SK-N-SH (cell line): ENCODE results near the gene RNF39. TPM values are rescaled to one million over a fixed set of nuclear protein-coding genes. Genes with fewer than 3 reads are reported as not detected.

Experiments
- CTCF ChIA-PET: fragments of 300-600, 350-600 bp; formaldehyde crosslinking; extraction: SDS; loops from one replicate; lab custom pipeline; 2021; lab: Yijun Ruan, JAX
- POLR2A ChIA-PET: fragments of 350-600 bp; sonication (Branson Sonifier 250); formaldehyde crosslinking; extraction: SDS; loops from one replicate; lab custom pipeline; 2020; ENCODE audit warnings: antibody characterized with exemption, inconsistent platforms; lab: Yijun Ruan, JAX
- DNase-seq: peaks from one replicate; pipeline ENCODE4 v3.0.0; 2012
- H2AFZ ChIP-seq: fragments of 200-600 bp; sonication (generic); 2 replicates; pipeline ENCODE4 v1.8.1; 2016; ENCODE audit warnings: antibody characterized with exemption, mild to moderate bottlenecking, low read depth
- H3F3A ChIP-seq: fragments of 200-600 bp; sonication (generic); replicated peaks from 2 replicates; pipeline ENCODE3; 2016; ENCODE audit warnings: antibody characterized with exemption, mild to moderate bottlenecking; ENCODE audit not compliant: insufficient read depth
- H3K27ac ChIP-seq, 2 experiments: fragments of 200-500 bp in 1 of 2; fragments of 200-600 bp in 1 of 2; sonication (Bioruptor generic) in 1 of 2; sonication (generic), shearing (Covaris generic) in 1 of 2; 2 replicates each; pipeline versions ENCODE4 v1.5.1 to v1.6.1; 2014 to 2016; ENCODE audit warnings: low read depth in 2 of 2, inconsistent platforms in 1 of 2, low read length in 1 of 2, mild to moderate bottlenecking in 1 of 2, mixed read lengths in 1 of 2
- H3K27me3 ChIP-seq: fragments of 200-600 bp; sonication (generic), shearing (Covaris generic); 2 replicates; pipeline ENCODE4 v1.6.1; 2016; ENCODE audit warnings: mixed run types; ENCODE audit not compliant: insufficient read depth
- H3K36me3 ChIP-seq, 2 experiments: fragments of 200-500 bp in 1 of 2; fragments of 200-600 bp in 1 of 2; sonication (Bioruptor generic) in 1 of 2; sonication (generic) in 1 of 2; replicated peaks in 1 of 2; 2 replicates each; pipeline versions ENCODE3 to v1.5.1; 2014 to 2016; ENCODE audit warnings: low read length in 1 of 2, mild to moderate bottlenecking in 1 of 2; ENCODE audit not compliant: insufficient read depth in 2 of 2, control insufficient read depth in 1 of 2
- H3K4me1 ChIP-seq, 2 experiments: fragments of 200-500 bp in 1 of 2; fragments of 200-600 bp in 1 of 2; sonication (Bioruptor generic) in 1 of 2; sonication (generic), shearing (Covaris generic) in 1 of 2; 2 replicates each; pipeline versions ENCODE4 v1.5.1 to v1.6.1; 2014 to 2016; ENCODE audit warnings: low read depth in 1 of 2, low read length in 1 of 2, mixed run types in 1 of 2; ENCODE audit not compliant: insufficient read depth in 2 of 2, control insufficient read depth in 1 of 2
- H3K4me2 ChIP-seq: fragments of 200-600 bp; sonication (generic), shearing (Covaris generic); 2 replicates; pipeline ENCODE4 v1.6.1; 2017; ENCODE audit warnings: mixed run types
- H3K4me3 ChIP-seq, 2 experiments: fragments of 200-500 bp in 1 of 2; fragments of 200-600 bp in 1 of 2; sonication (Bioruptor generic) in 1 of 2; sonication (generic), shearing (Covaris generic) in 1 of 2; 2 replicates each; pipeline versions ENCODE4 v1.5.1 to v1.8.1; 2014 to 2016; ENCODE audit warnings: low read depth in 2 of 2, inconsistent platforms in 1 of 2, low read length in 1 of 2, mild to moderate bottlenecking in 1 of 2, mixed read lengths in 1 of 2, moderate library complexity in 1 of 2
- H3K79me2 ChIP-seq: fragments of 200-600 bp; sonication (generic); 2 replicates; pipeline ENCODE4 v1.8.1; 2017; ENCODE audit warnings: mild to moderate bottlenecking; ENCODE audit not compliant: insufficient read depth
- H3K9ac ChIP-seq: fragments of 200-600 bp; sonication (generic); 2 replicates; pipeline ENCODE4 v1.6.1; 2017; ENCODE audit warnings: mixed run types
- H3K9me2 ChIP-seq: fragments of 200-600 bp; sonication (generic); 2 replicates; pipeline ENCODE4 v1.6.1; 2017; ENCODE audit warnings: mixed run types
- H3K9me3 ChIP-seq: fragments of 200-600 bp; sonication (generic); 2 replicates; pipeline ENCODE4 v1.6.1; 2017; ENCODE audit warnings: mixed run types, mild to moderate bottlenecking, moderate library complexity
- H4K20me1 ChIP-seq: fragments of 200-600 bp; sonication (generic); 2 replicates; pipeline ENCODE4 v1.6.1; 2017; ENCODE audit warnings: mild to moderate bottlenecking, mixed run types; ENCODE audit not compliant: insufficient read depth
- CHD2 ChIP-seq: fragments of 150-350 bp; IDR thresholded peaks from 2 replicates; pipeline ENCODE4 v1.6.1; 2018; ENCODE audit warnings: low read length; ENCODE audit not compliant: partially characterized antibody
- CTCF ChIP-seq: fragments of 200-600 bp; sonication (generic); IDR thresholded peaks from 2 replicates; pipeline ENCODE4 v1.6.1; 2017; ENCODE audit warnings: antibody characterized with exemption, mild to moderate bottlenecking, moderate library complexity
- EP300 ChIP-seq, 2 experiments: IDR thresholded peaks; 2 replicates each; pipeline versions ENCODE4 v1.4.0 to v1.6.1; 2012; ENCODE audit warnings: borderline replicate concordance in 1 of 2, low read depth in 1 of 2, low read length in 1 of 2
- FOXJ3 ChIP-seq: sonication (generic); formaldehyde crosslinking; IDR thresholded peaks from 2 replicates; pipeline ENCODE4 v1.5.1; 2020; ENCODE audit warnings: mild to moderate bottlenecking, missing genetic modification reagents
- MEF2A ChIP-seq: IDR thresholded peaks from 2 replicates; pipeline ENCODE4 v1.4.0; 2012; ENCODE audit warnings: low read depth, borderline replicate concordance
- NFIC ChIP-seq: IDR thresholded peaks from 2 replicates; pipeline ENCODE4 v1.4.0; 2012; ENCODE audit warnings: borderline replicate concordance
- POLR2AphosphoS5 ChIP-seq: IDR thresholded peaks from 2 replicates; pipeline ENCODE4 v1.6.1; 2012; ENCODE audit warnings: low read depth, low read length
- RAD21 ChIP-seq: IDR thresholded peaks from 2 replicates; pipeline ENCODE4 v1.6.1; 2012; ENCODE audit warnings: mild to moderate bottlenecking, low read length
- RCOR1 ChIP-seq: fragments of 150-350 bp; IDR thresholded peaks from 2 replicates; pipeline ENCODE4 v1.6.1; 2017; ENCODE audit warnings: antibody characterized with exemption, low read length
- REST ChIP-seq: IDR thresholded peaks from 2 replicates; pipeline ENCODE4 v1.6.1; 2012; ENCODE audit warnings: mild to moderate bottlenecking, low read depth, low read length, moderate library complexity
- RFX5 ChIP-seq: IDR thresholded peaks from 2 replicates; pipeline ENCODE4 v1.6.1; 2012; ENCODE audit warnings: mild to moderate bottlenecking, improper control_type of control experiment, low read length
- SIN3A ChIP-seq: IDR thresholded peaks from 2 replicates; pipeline ENCODE4 v1.6.1; 2012; ENCODE audit warnings: low read depth, mild to moderate bottlenecking, low read length, moderate library complexity, borderline replicate concordance
- SMC3 ChIP-seq: IDR thresholded peaks from 2 replicates; pipeline ENCODE4 v1.6.1; 2012; ENCODE audit warnings: low read depth, low read length, improper control_type of control experiment
- TAF1 ChIP-seq: IDR thresholded peaks from 2 replicates; pipeline ENCODE4 v1.6.1; 2012; ENCODE audit warnings: low read depth, mild to moderate bottlenecking, low read length, moderate library complexity, borderline replicate concordance
- TCF12 ChIP-seq: IDR thresholded peaks from 2 replicates; pipeline ENCODE4 v1.4.0; 2012
- TEAD4 ChIP-seq: IDR thresholded peaks from 2 replicates; pipeline ENCODE4 v1.4.0; 2012; ENCODE audit warnings: mild to moderate bottlenecking, borderline replicate concordance; ENCODE audit not compliant: insufficient read depth
- USF2 ChIP-seq: fragments of 150-350 bp; IDR thresholded peaks from 2 replicates; pipeline ENCODE4 v1.6.1; 2017; ENCODE audit warnings: antibody characterized with exemption, low read length, low read depth, borderline replicate concordance
- WGBS: methylation state at CpG from one replicate; pipeline ENCODE4 v1.1.6; 2017; ENCODE audit warnings: low lambda C conversion rate; 5-methylcytosine and 5-hydroxymethylcytosine counted together
- polyA plus RNA-seq, 3 experiments: library from polyadenylated mRNA; depleted of rRNA; stranded (reverse); fragments of >200 nt; gene quantifications; 2 replicates each; pipeline ENCODE4 v1.2.3, GENCODE V29; 2012

RNF39 gene
- polyA plus RNA-seq, 1 of the 3 experiments (the other 2 are of a cell fraction), result not detected

- no peak for TF ChIP-seq POLR2AphosphoS5
Observed at GRCh38 chr6:30096829-30097228, 21.3 kb upstream of the RNF39 start (continued).

- H3K4me1 ChIP-seq, result no peaks in the 10 kb centered on the region
- TF ChIP-seq SMC3, result no peak
- TF ChIP-seq FOXJ3 (CRISPR knock-in tag), result no peak
- TF ChIP-seq RAD21, result no peak
- no peak for TF ChIP-seq TEAD4
- no peak for TF ChIP-seq REST
- no peak for TF ChIP-seq CHD2
- no peak for TF ChIP-seq POLR2AphosphoS5
- TF ChIP-seq SIN3A, result no peak
- TF ChIP-seq CTCF, result no peak
- TF ChIP-seq MEF2A, result no peak
- TF ChIP-seq TCF12, result no peak
- TF ChIP-seq EP300 (IDR thresholded peaks at IDR 0.05; ENCODE audit: borderline replicate concordance in 1 of 2, low read depth in 1 of 2, low read length in 1 of 2), result no peak
- no peak for TF ChIP-seq RFX5
- TF ChIP-seq RCOR1, result no peak
- TF ChIP-seq TAF1, result no peak
- TF ChIP-seq USF2, result no peak
- TF ChIP-seq NFIC, result no peak
- ChIA-PET CTCF (interaction anchor here (0.6 to 4.0 kb wide), 5 partner anchors 10 to 257 kb away, joined by 3 to 27 read pairs (median 4); partner anchors contain the start of gene TRIM40), POLR2A (no interaction called here)
- no peaks in the 10 kb centered on the region for H3K9me3 ChIP-seq
- H3K9ac ChIP-seq, result no peak overlapping the region
- no peaks in the 10 kb centered on the region for H4K20me1 ChIP-seq
- no peaks in the 10 kb centered on the region for H3K79me2 ChIP-seq
- H3K27me3 ChIP-seq, result peaks cover 77% of the 10 kb centered on the region
- no peak for DNase-seq
- 11% methylated on average over 5 of the region's 5 CpGs for WGBS
- H3K4me3 ChIP-seq, result no peak overlapping the region
- H3K9me2 ChIP-seq, result no peaks in the 10 kb centered on the region
- no peak overlapping the region for H2AFZ ChIP-seq
- H3K4me2 ChIP-seq, result no peak overlapping the region
- no peaks in the 10 kb centered on the region for H3K36me3 ChIP-seq
- H3F3A ChIP-seq, result no peaks in the 10 kb centered on the region
- H3K27ac ChIP-seq, result no peak overlapping the region
Observed at GRCh38 chr6:30093951-30094661, 18.5 kb upstream of the RNF39 start.
